Measurements from ENCODE around the gene PREP. TPM values are rescaled to one million over a fixed set of nuclear protein-coding genes. Genes with fewer than 3 reads are reported as not detected.

The PREP gene
- total and polyA plus RNA-seq, 12 donors, result 11.7 to 37.1 (median 17.7) TPM

GRCh38 chr6:105280033-105280432 is 122.8 kb downstream of the PREP start:
- no peak for TF ChIP-seq POLR2A (IDR thresholded peaks at IDR 0.05)
- TF ChIP-seq, protein P1, sequence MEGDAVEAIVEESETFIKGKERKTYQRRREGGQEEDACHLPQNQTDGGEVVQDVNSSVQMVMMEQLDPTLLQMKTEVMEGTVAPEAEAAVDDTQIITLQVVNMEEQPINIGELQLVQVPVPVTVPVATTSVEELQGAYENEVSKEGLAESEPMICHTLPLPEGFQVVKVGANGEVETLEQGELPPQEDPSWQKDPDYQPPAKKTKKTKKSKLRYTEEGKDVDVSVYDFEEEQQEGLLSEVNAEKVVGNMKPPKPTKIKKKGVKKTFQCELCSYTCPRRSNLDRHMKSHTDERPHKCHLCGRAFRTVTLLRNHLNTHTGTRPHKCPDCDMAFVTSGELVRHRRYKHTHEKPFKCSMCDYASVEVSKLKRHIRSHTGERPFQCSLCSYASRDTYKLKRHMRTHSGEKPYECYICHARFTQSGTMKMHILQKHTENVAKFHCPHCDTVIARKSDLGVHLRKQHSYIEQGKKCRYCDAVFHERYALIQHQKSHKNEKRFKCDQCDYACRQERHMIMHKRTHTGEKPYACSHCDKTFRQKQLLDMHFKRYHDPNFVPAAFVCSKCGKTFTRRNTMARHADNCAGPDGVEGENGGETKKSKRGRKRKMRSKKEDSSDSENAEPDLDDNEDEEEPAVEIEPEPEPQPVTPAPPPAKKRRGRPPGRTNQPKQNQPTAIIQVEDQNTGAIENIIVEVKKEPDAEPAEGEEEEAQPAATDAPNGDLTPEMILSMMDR (IDR thresholded peaks at IDR 0.05), result no peak
- Histone ChIP-seq H3K9me3 (replicated peaks in 1 of 3) (no peaks in the 10 kb centered on the region), H3K27ac (no peak overlapping the region), H3K4me1 (replicated peaks in 1 of 2) (no peaks in the 10 kb centered on the region), H3K27me3 (no peaks in the 10 kb centered on the region), H3K36me3 (replicated peaks in 1 of 2) (peaks cover 0 to 23% of the 10 kb centered on the region in 2 donors), H3K4me3 (no peak overlapping the region)
- no peak for DNase-seq
- intact Hi-C loops (cut with DNase I), result no loop called here
- WGBS, 4 donors, result 95 to 97% (median 96%) methylated on average over 7 of the region's 7 CpGs

GRCh38 chr6:105279463-105279862 is 123.4 kb downstream of the PREP start:
- peaks cover 0 to 23% of the 10 kb centered on the region in 2 donors for H3K36me3 ChIP-seq (replicated peaks in 1 of 2)
- intact Hi-C loops (cut with DNase I), result no loop called here
- no peak overlapping the region for H3K4me3 ChIP-seq
- no peak for DNase-seq
- TF ChIP-seq POLR2A (IDR thresholded peaks at IDR 0.05), result no peak
- TF ChIP-seq, protein P1 (IDR thresholded peaks at IDR 0.05), result no peak
- no peaks in the 10 kb centered on the region for H3K4me1 ChIP-seq (replicated peaks in 1 of 2)
- 96 to 98% (median 97%) methylated on average over 3 of the region's 3 CpGs for WGBS, 4 donors
- H3K27ac ChIP-seq, result no peak overlapping the region
- H3K9me3 ChIP-seq (replicated peaks in 1 of 3), result no peaks in the 10 kb centered on the region
- H3K27me3 ChIP-seq, result no peaks in the 10 kb centered on the region

GRCh38 chr6:105278813-105279212 is 124.1 kb downstream of the PREP start:
- intact Hi-C loops (cut with DNase I), result no loop called here
- WGBS, 4 donors, result 89 to 96% (median 96%) methylated on average over 3 of the region's 3 CpGs
- no peak overlapping the region for H3K4me3 ChIP-seq
- H3K27ac ChIP-seq, result no peak overlapping the region
- peaks cover 0 to 23% of the 10 kb centered on the region in 2 donors for H3K36me3 ChIP-seq (replicated peaks in 1 of 2)
- no peaks in the 10 kb centered on the region for H3K9me3 ChIP-seq (replicated peaks in 1 of 3)
- no peak for DNase-seq
- TF ChIP-seq POLR2A (IDR thresholded peaks at IDR 0.05), result no peak
- TF ChIP-seq, protein P1 (IDR thresholded peaks at IDR 0.05), result no peak
- H3K27me3 ChIP-seq, result no peaks in the 10 kb centered on the region
- no peaks in the 10 kb centered on the region for H3K4me1 ChIP-seq (replicated peaks in 1 of 2)

DNA sequence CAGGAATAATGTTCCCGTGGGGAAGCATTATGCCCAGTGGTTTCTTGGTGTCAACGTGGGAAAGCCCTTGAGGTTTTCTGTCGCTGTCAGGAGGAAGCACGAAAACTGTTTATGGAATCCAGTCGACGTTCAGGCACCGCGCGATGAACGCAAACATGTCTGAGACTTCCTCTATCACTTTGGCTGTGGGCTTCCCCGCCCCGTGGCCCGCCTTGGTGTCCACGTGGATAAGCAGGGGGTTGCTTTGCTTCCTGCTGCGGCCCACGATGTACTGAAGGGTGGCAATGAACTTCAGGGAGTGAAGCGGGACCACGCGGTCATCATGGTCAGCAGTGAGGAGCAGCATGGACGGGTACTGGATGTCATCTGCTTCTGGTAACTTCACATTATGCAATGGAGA is 124.8 kb downstream of the PREP start:
- TF ChIP-seq, protein P1 (IDR thresholded peaks at IDR 0.05), result no peak
- TF ChIP-seq POLR2A (IDR thresholded peaks at IDR 0.05), result no peak
- Histone ChIP-seq H3K36me3 (replicated peaks in 1 of 2) (peaks cover 0 to 23% of the 10 kb centered on the region in 2 donors), H3K9me3 (replicated peaks in 1 of 3) (no peaks in the 10 kb centered on the region), H3K27ac (no peak overlapping the region), H3K27me3 (no peaks in the 10 kb centered on the region), H3K4me3 (no peak overlapping the region), H3K4me1 (replicated peaks in 1 of 2) (no peaks in the 10 kb centered on the region)
- WGBS, 4 donors, result 91 to 96% (median 94%) methylated on average over 19 to 20 of the region's 20 CpGs
- DNase-seq, result no peak
- intact Hi-C loops (cut with DNase I), result no loop called here
